WTC11 (cell line): ENCODE results near the gene AURKB. TPM values are rescaled to one million over a fixed set of nuclear protein-coding genes. Genes with fewer than 3 reads are reported as not detected.
A peak's percentile ranks its signal among the peaks of the same experiment; 100 is the strongest.

Experiments
- ATAC-seq: fragments of 200-7000 bp; cut with Tn5 transposase; 2 replicates; pipeline ENCODE4 v1.10.0; 2021; ENCODE audit warnings: mild to moderate bottlenecking, moderate library complexity
- CTCF ChIA-PET: fragments of 300-600 bp; sonication (Branson Sonifier 250); formaldehyde crosslinking; loops from one replicate; lab custom pipeline; 2021; ENCODE audit warnings: antibody characterized with exemption; lab: Charles Lee
- POLR2A ChIA-PET: fragments of 350-600 bp; sonication (Branson Sonifier 250); formaldehyde crosslinking; loops from one replicate; lab custom pipeline; 2021; ENCODE audit warnings: antibody characterized with exemption; lab: Charles Lee
- DNase-seq: peaks from one replicate; pipeline ENCODE4 v3.0.0; 2021; ENCODE audit warnings: low spot score
- H3K27ac Mint-ChIP-seq: 2 replicates; pipeline ENCODE4 v1.8.0; 2021; ENCODE audit warnings: mixed read lengths
- H3K27me3 Mint-ChIP-seq: 2 replicates; pipeline ENCODE4 v1.8.0; 2021; ENCODE audit warnings: low read depth, mild to moderate bottlenecking, moderate library complexity, mixed read lengths
- H3K36me3 Mint-ChIP-seq: 2 replicates; pipeline ENCODE4 v1.8.0; 2021; ENCODE audit warnings: mixed read lengths
- H3K4me1 Mint-ChIP-seq: 2 replicates; pipeline ENCODE4 v1.8.0; 2022; ENCODE audit warnings: mixed read lengths
- H3K4me3 Mint-ChIP-seq: 2 replicates; pipeline ENCODE4 v1.8.0; 2021; ENCODE audit warnings: mild to moderate bottlenecking, moderate library complexity, mixed read lengths
- H3K9me3 Mint-ChIP-seq: 2 replicates; pipeline ENCODE4 v1.8.0; 2021; ENCODE audit warnings: mixed read lengths
- ARID4B ChIP-seq: sonication (generic); formaldehyde crosslinking; IDR thresholded peaks from 2 replicates; pipeline ENCODE4 v1.8.0; 2023; ENCODE audit warnings: missing genetic modification reagents, mild to moderate bottlenecking, borderline replicate concordance
- FOXP1 ChIP-seq: sonication (generic); formaldehyde crosslinking; IDR thresholded peaks from 2 replicates; pipeline ENCODE4 v1.8.0; 2022; ENCODE audit warnings: missing genetic modification reagents, mild to moderate bottlenecking, moderate library complexity, borderline replicate concordance
- IRF2 ChIP-seq: sonication (generic); formaldehyde crosslinking; IDR thresholded peaks from 2 replicates; pipeline ENCODE4 v1.8.0; 2022; ENCODE audit warnings: low read depth, missing genetic modification reagents, borderline replicate concordance
- MAX ChIP-seq: sonication (generic); formaldehyde crosslinking; IDR thresholded peaks from 2 replicates; pipeline ENCODE4 v1.8.0; 2022; ENCODE audit warnings: mild to moderate bottlenecking, missing genetic modification reagents
- PRDM15 ChIP-seq: sonication (generic); formaldehyde crosslinking; IDR thresholded peaks from 2 replicates; pipeline ENCODE4 v1.8.0; 2022; ENCODE audit warnings: missing genetic modification reagents
- TEAD1 ChIP-seq: sonication (generic); formaldehyde crosslinking; IDR thresholded peaks from 2 replicates; pipeline ENCODE4 v1.8.0; 2022; ENCODE audit warnings: mild to moderate bottlenecking, missing genetic modification reagents
- TP53 ChIP-seq: sonication (generic); formaldehyde crosslinking; IDR thresholded peaks from 2 replicates; pipeline ENCODE4 v1.8.1; 2023; ENCODE audit warnings: mild to moderate bottlenecking, missing genetic modification reagents
- total RNA-seq: library from RNA; stranded (reverse); gene quantifications from 3 replicates; pipeline ENCODE4 v1.2.3, GENCODE V29; 2021
- TF ChIP-seq, protein P1 (sequence below): sonication (generic); formaldehyde crosslinking; IDR thresholded peaks from 2 replicates; pipeline ENCODE4 v1.8.0; 2022; ENCODE audit warnings: mild to moderate bottlenecking, missing genetic modification reagents
- TF ChIP-seq, protein P2 (sequence below): sonication (generic); formaldehyde crosslinking; IDR thresholded peaks from 2 replicates; pipeline ENCODE4 v1.8.1; 2023; ENCODE audit warnings: mild to moderate bottlenecking, missing genetic modification reagents
- TF ChIP-seq, protein P3 (sequence below): fragments of 250-450 bp; sonication (Bioruptor Pico); conservative IDR thresholded peaks from 2 replicates; pipeline ENCODE4 v1.9.0; 2021; ENCODE audit warnings: mild to moderate bottlenecking
- TF ChIP-seq, protein P4 (sequence below): sonication (generic); formaldehyde crosslinking; IDR thresholded peaks from 2 replicates; pipeline ENCODE4 v1.8.1; 2022; ENCODE audit warnings: mild to moderate bottlenecking, moderate library complexity, missing genetic modification reagents
- TF ChIP-seq, protein P5 (sequence below): sonication (generic); formaldehyde crosslinking; conservative IDR thresholded peaks from 2 replicates; pipeline ENCODE4 v1.8.1; 2022; ENCODE audit warnings: mild to moderate bottlenecking, missing genetic modification reagents

AURKB gene
- total RNA-seq, 1 experiment from 2014 or later, result 215 TPM

DNA sequence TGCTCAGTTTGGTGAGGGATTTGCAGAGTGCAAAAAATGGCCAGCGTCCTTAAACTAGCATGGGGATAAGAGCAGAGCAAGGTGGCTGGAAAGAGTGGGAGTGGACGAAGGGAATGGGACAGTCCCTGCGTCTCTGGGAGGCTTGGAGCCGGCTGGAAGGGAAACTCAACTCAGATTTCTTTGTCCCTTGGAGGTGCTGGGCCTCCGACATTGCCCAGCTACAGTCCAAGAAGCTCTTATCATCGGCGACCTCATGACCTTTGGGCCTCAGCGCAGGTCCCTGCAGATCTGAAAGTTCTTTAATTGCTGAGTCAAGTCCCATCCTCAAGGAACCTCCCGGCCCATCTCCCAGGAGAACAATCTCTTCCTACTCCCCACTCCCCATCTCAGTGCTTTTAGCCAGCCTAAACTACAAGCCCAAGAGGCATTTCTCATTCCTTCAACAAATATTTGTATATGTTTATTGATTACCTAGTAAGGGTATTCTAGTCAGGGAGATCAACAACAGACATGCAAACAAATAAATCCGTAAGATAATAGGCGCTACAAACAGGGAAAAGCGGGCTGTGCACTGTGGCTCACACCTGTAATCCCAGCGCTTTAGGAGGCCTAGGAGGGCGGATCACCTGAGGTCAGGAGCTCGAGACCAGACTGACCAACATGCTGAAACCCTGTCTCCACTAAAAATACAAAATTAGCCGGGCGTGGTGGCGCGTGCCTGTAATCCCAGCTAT, 33.2 kb downstream of the AURKB start:
- Mint-ChIP-seq H3K4me1 (peaks cover 31% of the 10 kb centered on the region), H3K27me3 (no peaks in the 10 kb centered on the region), H3K36me3 (no peaks in the 10 kb centered on the region), H3K27ac (peak overlapping the region; percentile 43), H3K4me3 (peak overlapping the region; percentile 85), H3K9me3 (no peaks in the 10 kb centered on the region)
- DNase-seq, result no peak
- TF ChIP-seq IRF2 (no peak), ARID4B (CRISPR knock-in tag) (no peak), PRDM15 (CRISPR knock-in tag) (peak; percentile 48; the same call in 1 of the 2 replicates)
- TF ChIP-seq, protein P1, sequence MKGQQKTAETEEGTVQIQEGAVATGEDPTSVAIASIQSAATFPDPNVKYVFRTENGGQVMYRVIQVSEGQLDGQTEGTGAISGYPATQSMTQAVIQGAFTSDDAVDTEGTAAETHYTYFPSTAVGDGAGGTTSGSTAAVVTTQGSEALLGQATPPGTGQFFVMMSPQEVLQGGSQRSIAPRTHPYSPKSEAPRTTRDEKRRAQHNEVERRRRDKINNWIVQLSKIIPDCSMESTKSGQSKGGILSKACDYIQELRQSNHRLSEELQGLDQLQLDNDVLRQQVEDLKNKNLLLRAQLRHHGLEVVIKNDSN (CRISPR knock-in tag), result 0 out of 2 replicates have a peak, but pooled peaks have one; percentile 20
- no peak for ATAC-seq
- POLR2A ChIA-PET, result interaction anchor here (0.5 to 1.2 kb wide), 2 partner anchors 18 to 32 kb away, joined by 3 read pairs; no protein-coding TSS in a partner anchor
- CTCF ChIA-PET, result interaction anchor here (0.9 to 1.4 kb wide), 3 partner anchors 15 to 117 kb away, joined by 3 read pairs; no protein-coding TSS in a partner anchor

GRCh38 chr17:8176197-8176940, 34.0 kb downstream of the AURKB start, which contains the start of gene TMEM107:
Gene TMEM107 (minus strand): TSS chr17:8176380. CDS start chr17:8176286, 94 bp downstream.
- H3K4me1 Mint-ChIP-seq, result peaks cover 31% of the 10 kb centered on the region
- H3K4me3 Mint-ChIP-seq, result peak within 1 kb of the TSS; percentile 85
- peak; percentile 93 for DNase-seq
- ChIA-PET CTCF (interaction anchor here (0.6 to 1.4 kb wide), 4 partner anchors 13 to 116 kb away, joined by 3 read pairs; no protein-coding TSS in a partner anchor), POLR2A (interaction anchor here (0.5 to 1.2 kb wide), 2 partner anchors 18 to 31 kb away, joined by 3 read pairs; no protein-coding TSS in a partner anchor)
- peak; percentile 70 for ATAC-seq
- no peaks in the 10 kb centered on the region for H3K36me3 Mint-ChIP-seq
- no peaks in the 10 kb centered on the region for H3K9me3 Mint-ChIP-seq
- no peaks in the 10 kb centered on the region for H3K27me3 Mint-ChIP-seq
- peak within 1 kb of the TSS; percentile 91 for H3K27ac Mint-ChIP-seq
- no peak for TF ChIP-seq TP53 (CRISPR knock-in tag)
- peak; percentile 72 for TF ChIP-seq MAX (CRISPR knock-in tag)
- no peak for TF ChIP-seq TEAD1
- TF ChIP-seq FOXP1 (CRISPR knock-in tag), result peak; percentile 18; the same call in 1 of the 2 replicates
- TF ChIP-seq, protein P2, sequence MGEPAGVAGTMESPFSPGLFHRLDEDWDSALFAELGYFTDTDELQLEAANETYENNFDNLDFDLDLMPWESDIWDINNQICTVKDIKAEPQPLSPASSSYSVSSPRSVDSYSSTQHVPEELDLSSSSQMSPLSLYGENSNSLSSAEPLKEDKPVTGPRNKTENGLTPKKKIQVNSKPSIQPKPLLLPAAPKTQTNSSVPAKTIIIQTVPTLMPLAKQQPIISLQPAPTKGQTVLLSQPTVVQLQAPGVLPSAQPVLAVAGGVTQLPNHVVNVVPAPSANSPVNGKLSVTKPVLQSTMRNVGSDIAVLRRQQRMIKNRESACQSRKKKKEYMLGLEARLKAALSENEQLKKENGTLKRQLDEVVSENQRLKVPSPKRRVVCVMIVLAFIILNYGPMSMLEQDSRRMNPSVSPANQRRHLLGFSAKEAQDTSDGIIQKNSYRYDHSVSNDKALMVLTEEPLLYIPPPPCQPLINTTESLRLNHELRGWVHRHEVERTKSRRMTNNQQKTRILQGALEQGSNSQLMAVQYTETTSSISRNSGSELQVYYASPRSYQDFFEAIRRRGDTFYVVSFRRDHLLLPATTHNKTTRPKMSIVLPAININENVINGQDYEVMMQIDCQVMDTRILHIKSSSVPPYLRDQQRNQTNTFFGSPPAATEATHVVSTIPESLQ, result no peak
- TF ChIP-seq, protein P3, sequence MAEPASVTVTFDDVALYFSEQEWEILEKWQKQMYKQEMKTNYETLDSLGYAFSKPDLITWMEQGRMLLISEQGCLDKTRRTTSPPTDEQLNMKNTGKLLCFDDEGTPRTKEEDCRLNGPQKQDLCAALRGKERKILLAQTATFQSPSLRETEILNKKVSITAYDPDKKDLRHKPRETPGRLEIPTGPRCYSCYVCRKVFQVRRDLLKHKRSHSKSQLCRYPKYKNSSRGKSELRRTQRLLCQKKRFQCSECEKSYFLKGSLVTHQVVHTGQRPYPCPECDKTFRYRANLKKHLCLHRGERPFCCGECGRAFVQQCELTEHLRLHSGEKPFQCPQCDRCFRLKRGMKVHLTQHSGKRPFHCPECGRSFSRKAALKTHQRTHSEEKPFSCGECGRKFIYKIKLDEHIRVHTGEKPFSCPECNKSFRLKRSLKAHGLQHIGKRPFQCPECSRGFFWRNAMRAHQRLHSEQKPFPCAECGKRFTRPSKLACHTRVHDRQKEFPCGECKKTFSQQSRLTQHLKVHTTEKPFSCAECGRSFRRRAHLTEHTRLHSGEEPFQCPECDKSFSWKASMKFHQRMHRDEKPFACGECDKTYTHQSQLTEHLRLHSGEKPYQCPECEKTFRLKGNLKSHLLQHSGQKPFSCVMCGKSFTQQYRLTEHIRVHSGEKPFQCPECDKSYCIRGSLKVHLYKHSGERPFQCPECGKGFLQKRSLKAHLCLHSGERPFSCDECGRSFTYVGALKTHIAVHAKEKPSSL (CRISPR knock-in tag), result no peak
- TF ChIP-seq, protein P4, sequence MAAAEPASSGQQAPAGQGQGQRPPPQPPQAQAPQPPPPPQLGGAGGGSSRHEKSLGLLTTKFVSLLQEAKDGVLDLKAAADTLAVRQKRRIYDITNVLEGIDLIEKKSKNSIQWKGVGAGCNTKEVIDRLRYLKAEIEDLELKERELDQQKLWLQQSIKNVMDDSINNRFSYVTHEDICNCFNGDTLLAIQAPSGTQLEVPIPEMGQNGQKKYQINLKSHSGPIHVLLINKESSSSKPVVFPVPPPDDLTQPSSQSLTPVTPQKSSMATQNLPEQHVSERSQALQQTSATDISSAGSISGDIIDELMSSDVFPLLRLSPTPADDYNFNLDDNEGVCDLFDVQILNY (CRISPR knock-in tag), result peak; percentile 90; the same call in 1 of the 2 replicates
- TF ChIP-seq, protein P5, sequence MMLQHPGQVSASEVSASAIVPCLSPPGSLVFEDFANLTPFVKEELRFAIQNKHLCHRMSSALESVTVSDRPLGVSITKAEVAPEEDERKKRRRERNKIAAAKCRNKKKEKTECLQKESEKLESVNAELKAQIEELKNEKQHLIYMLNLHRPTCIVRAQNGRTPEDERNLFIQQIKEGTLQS, result no peak
